Loucy (cell line): ENCODE measurements around the gene DNALI1.

Experiments used
- EZH2phosphoT487 ChIP-seq: fragments of 200-600 bp; IDR thresholded peaks from 2 replicates; pipeline ENCODE4 v1.6.1; 2018; ENCODE audit warnings: antibody characterized with exemption, mild to moderate bottlenecking, moderate library complexity, borderline replicate concordance
- TF ChIP-seq, protein P1 (sequence below): fragments of 200-600 bp; sonication (generic); conservative IDR thresholded peaks from 2 replicates; pipeline ENCODE4 v1.5.1; 2014; ENCODE audit warnings: mild to moderate bottlenecking, antibody characterized with exemption, low read length

DNA sequence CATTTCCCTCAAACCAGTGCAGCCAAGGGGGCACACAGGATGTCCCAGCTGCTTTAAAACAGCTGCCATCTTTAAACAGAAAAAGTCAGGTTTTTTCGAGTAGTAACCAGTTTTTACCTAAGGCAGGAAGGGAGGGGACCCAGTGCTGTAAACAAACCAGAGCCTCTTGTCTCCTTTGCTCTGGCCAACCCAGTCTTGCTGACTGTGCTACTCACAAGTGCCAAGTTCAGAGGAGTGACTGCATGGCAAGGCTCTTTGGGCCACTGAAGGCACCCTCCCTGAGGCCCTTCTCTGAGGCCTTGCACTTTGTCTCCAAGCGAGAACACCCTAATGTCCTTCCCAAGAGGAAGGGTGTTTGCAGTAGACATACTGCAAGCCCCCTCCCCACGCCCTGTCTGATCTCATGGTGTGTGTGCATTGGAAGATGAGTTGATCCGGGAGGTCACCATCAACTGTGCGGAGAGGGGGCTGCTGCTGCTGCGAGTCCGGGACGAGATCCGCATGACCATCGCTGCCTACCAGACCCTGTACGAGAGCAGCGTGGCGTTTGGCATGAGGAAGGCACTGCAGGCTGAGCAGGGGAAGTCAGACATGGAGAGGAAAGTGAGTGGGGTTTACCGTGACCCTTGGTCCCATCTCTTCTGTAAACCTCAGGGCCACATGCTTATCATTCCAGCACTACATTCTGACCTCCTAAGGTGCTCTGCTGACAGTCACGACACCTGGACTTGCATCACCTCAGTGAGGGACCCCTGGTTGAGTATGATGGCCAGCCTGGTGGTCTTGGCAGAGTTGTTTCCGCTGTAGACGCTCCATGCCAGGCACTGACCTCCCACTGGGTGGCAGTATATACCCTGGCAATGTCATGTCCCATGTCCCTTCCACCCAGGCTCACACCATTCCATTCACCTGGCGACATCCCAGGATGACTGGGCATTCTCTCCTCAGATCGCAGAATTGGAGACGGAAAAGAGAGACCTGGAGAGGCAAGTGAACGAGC is 4.7 kb downstream of the DNALI1 start:
- TF ChIP-seq, protein P1, sequence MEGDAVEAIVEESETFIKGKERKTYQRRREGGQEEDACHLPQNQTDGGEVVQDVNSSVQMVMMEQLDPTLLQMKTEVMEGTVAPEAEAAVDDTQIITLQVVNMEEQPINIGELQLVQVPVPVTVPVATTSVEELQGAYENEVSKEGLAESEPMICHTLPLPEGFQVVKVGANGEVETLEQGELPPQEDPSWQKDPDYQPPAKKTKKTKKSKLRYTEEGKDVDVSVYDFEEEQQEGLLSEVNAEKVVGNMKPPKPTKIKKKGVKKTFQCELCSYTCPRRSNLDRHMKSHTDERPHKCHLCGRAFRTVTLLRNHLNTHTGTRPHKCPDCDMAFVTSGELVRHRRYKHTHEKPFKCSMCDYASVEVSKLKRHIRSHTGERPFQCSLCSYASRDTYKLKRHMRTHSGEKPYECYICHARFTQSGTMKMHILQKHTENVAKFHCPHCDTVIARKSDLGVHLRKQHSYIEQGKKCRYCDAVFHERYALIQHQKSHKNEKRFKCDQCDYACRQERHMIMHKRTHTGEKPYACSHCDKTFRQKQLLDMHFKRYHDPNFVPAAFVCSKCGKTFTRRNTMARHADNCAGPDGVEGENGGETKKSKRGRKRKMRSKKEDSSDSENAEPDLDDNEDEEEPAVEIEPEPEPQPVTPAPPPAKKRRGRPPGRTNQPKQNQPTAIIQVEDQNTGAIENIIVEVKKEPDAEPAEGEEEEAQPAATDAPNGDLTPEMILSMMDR = peak; percentile 85
- TF ChIP-seq EZH2phosphoT487 = no peak
